IMR-90 (cell line): ENCODE results near the gene ZNHIT1. TPM values are rescaled to one million over a fixed set of nuclear protein-coding genes. Genes with fewer than 3 reads are reported as not detected.

ENCODE experiments used
- ATAC-seq: fragments of 200-7000 bp; cut with Tn5 transposase; 2 replicates; pipeline ENCODE4 v1.9.1; 2020; ENCODE audit warnings: low read depth, mild to moderate bottlenecking, moderate library complexity
- BruUV-seq: library from RNA; stranded (reverse); fragments of 400-500 nt; replicated peaks from 2 replicates; lab custom pipeline; 2021; lab: Mats Ljungman, UMichigan
- CTCF ChIA-PET: fragments of 300-600 bp; formaldehyde crosslinking; extraction: SDS; loops from one replicate; lab custom pipeline; 2021; ENCODE audit warnings: antibody characterized with exemption; lab: Yijun Ruan, JAX
- POLR2A ChIA-PET: fragments of 300-600 bp; sonication (Branson Sonifier 250); formaldehyde crosslinking; loops from one replicate; lab custom pipeline; 2022; ENCODE audit warnings: antibody characterized with exemption; ENCODE audit not compliant: unreplicated experiment; lab: Charles Lee
- DNase-seq: peaks from one replicate; pipeline ENCODE4 v3.0.0; 2013
- H2AFZ ChIP-seq: replicated peaks from 2 replicates; pipeline ENCODE3; 2013; ENCODE audit warnings: low read length, mild to moderate bottlenecking; ENCODE audit not compliant: poor library complexity
- H2AK5ac ChIP-seq: 2 replicates; pipeline ENCODE4 v1.6.1; 2013; ENCODE audit warnings: low read depth, low read length, inconsistent platforms
- H2AK9ac ChIP-seq: replicated peaks from 2 replicates; pipeline ENCODE3; 2013; ENCODE audit warnings: mild to moderate bottlenecking, low read depth, low read length, moderate library complexity; ENCODE audit not compliant: poor library complexity
- H2BK120ac ChIP-seq: 2 replicates; pipeline ENCODE4 v1.6.1; 2013; ENCODE audit warnings: low read depth, low read length, inconsistent platforms
- H2BK15ac ChIP-seq: 3 replicates; pipeline ENCODE4 v1.6.1; 2013; ENCODE audit warnings: low read depth, low read length, inconsistent platforms
- H2BK20ac ChIP-seq: 2 replicates; pipeline ENCODE4 v1.6.1; 2013; ENCODE audit warnings: low read depth, mild to moderate bottlenecking, inconsistent platforms, low read length, moderate library complexity
- H2BK5ac ChIP-seq: 2 replicates; pipeline ENCODE4 v1.6.1; 2013; ENCODE audit warnings: mild to moderate bottlenecking, low read depth, low read length, inconsistent platforms; ENCODE audit not compliant: poor library complexity, severe bottlenecking
- H3K14ac ChIP-seq: replicated peaks from 2 replicates; pipeline ENCODE4 v1.6.1; 2013; ENCODE audit warnings: low read depth, low read length, inconsistent platforms
- H3K18ac ChIP-seq: 2 replicates; pipeline ENCODE4 v1.6.1; 2013; ENCODE audit warnings: low read depth, low read length, control low read depth
- H3K23ac ChIP-seq: 2 replicates; pipeline ENCODE4 v1.6.1; 2013; ENCODE audit warnings: low read depth, low read length, inconsistent platforms
- H3K27ac ChIP-seq: 2 replicates; pipeline ENCODE4 v1.5.1; 2013; ENCODE audit warnings: mild to moderate bottlenecking, control low read depth, low read length; ENCODE audit not compliant: insufficient read depth
- H3K27me3 ChIP-seq: 2 replicates; pipeline ENCODE4 v1.6.1; 2013; ENCODE audit warnings: low read length; ENCODE audit not compliant: control insufficient read depth, insufficient read depth
- H3K36me3 ChIP-seq: 2 replicates; pipeline ENCODE4 v1.6.1; 2013; ENCODE audit warnings: low read length, mixed read lengths; ENCODE audit not compliant: control insufficient read depth, insufficient read depth
- H3K4ac ChIP-seq: 2 replicates; pipeline ENCODE4 v1.6.1; 2013; ENCODE audit warnings: low read depth, low read length, inconsistent platforms
- H3K4me1 ChIP-seq: 2 replicates; pipeline ENCODE4 v1.6.1; 2013; ENCODE audit warnings: low read length, mixed read lengths; ENCODE audit not compliant: control insufficient read depth, insufficient read depth
- H3K4me2 ChIP-seq: 2 replicates; pipeline ENCODE4 v1.6.1; 2013; ENCODE audit warnings: low read depth, mild to moderate bottlenecking, control low read depth, low read length, moderate library complexity
- H3K4me3 ChIP-seq: 2 replicates; pipeline ENCODE4 v1.5.1; 2013; ENCODE audit warnings: low read depth, mild to moderate bottlenecking, control low read depth, low read length, moderate library complexity; ENCODE audit not compliant: insufficient read depth
- H3K56ac ChIP-seq: 2 replicates; pipeline ENCODE4 v1.6.1; 2013; ENCODE audit warnings: low read length, inconsistent platforms; ENCODE audit not compliant: insufficient read depth; ENCODE audit errors: extremely low read depth
- H3K79me1 ChIP-seq, 2 experiments: 2 replicates each; pipeline ENCODE4 v1.6.1; 2013; ENCODE audit warnings: low read length in 2 of 2, inconsistent platforms in 1 of 2, low read depth in 1 of 2
- H3K9ac ChIP-seq: 2 replicates; pipeline ENCODE4 v1.6.1; 2013; ENCODE audit warnings: low read depth, low read length, control low read depth
- H3K9me1 ChIP-seq: 2 replicates; pipeline ENCODE4 v1.6.1; 2013; ENCODE audit warnings: low read length, inconsistent platforms; ENCODE audit not compliant: insufficient read depth
- H3K9me3 ChIP-seq: 2 replicates; pipeline ENCODE4 v1.6.1; 2013; ENCODE audit warnings: low read length; ENCODE audit not compliant: control insufficient read depth, insufficient read depth
- H4K20me1 ChIP-seq: 2 replicates; pipeline ENCODE4 v1.6.1; 2013; ENCODE audit warnings: low read length, inconsistent platforms; ENCODE audit not compliant: insufficient read depth
- H4K5ac ChIP-seq: 2 replicates; pipeline ENCODE4 v1.6.1; 2013; ENCODE audit warnings: mild to moderate bottlenecking, low read depth, low read length, control low read depth
- H4K8ac ChIP-seq, 2 experiments: 2 replicates each; pipeline ENCODE4 v1.6.1; 2013; ENCODE audit warnings: low read depth in 2 of 2, low read length in 2 of 2, control low read depth in 1 of 2, inconsistent platforms in 1 of 2
- H4K91ac ChIP-seq: 2 replicates; pipeline ENCODE4 v1.6.1; 2013; ENCODE audit warnings: low read depth, low read length, inconsistent platforms; ENCODE audit not compliant: insufficient read depth
- MAFK ChIP-seq: IDR thresholded peaks from 2 replicates; pipeline ENCODE4 v1.6.1; 2012; ENCODE audit warnings: low read depth, low read length, improper control_type of control experiment
- MXI1 ChIP-seq: IDR thresholded peaks from 2 replicates; pipeline ENCODE4 v1.6.1; 2012; ENCODE audit warnings: low read depth, mild to moderate bottlenecking, low read length, moderate library complexity, borderline replicate concordance
- WGBS, 2 experiments: methylation state at CpG; one replicate each; pipeline versions ENCODE4 v1.1.5 to v1.1.7; 2013; ENCODE audit warnings: missing lambda C conversion rate in 2 of 2; ENCODE audit not compliant: insufficient read length in 1 of 2; ENCODE audit errors: extremely low coverage in 2 of 2; 5-methylcytosine and 5-hydroxymethylcytosine counted together
- dilution Hi-C: fragments of 300-500 bp; cut with HindIII; formaldehyde crosslinking; loops from one replicate; pipeline ENCODE4 v1.14.3; 2018; ENCODE audit warnings: low sequenced_read_pairs; ENCODE audit not compliant: unreplicated experiment
- in situ Hi-C: fragments of 300-500 bp; cut with MboI; formaldehyde crosslinking; loops from 3 replicates; pipeline ENCODE4 v1.14.3; 2019; ENCODE audit warnings: low sequenced_read_pairs, inconsistent platforms, mixed read lengths
- intact Hi-C: fragments of 100-400 bp; cut with micrococcal nuclease; formaldehyde crosslinking; loops from 2 replicates; pipeline ENCODE4 v1.10.0; 2022
- polyA plus RNA-seq, 3 experiments: library from polyadenylated mRNA; depleted of rRNA; stranded (reverse); fragments of >200 nt; gene quantifications; 2 replicates each; pipeline ENCODE4 v1.2.3, GENCODE V29; 2012; ENCODE audit warnings: low replicate concordance in 1 of 3
- total RNA-seq: library from RNA; depleted of rRNA; stranded (reverse); fragments of >200 nt; gene quantifications from 2 replicates; pipeline ENCODE4 v1.2.3, GENCODE V29; 2012

The ZNHIT1 gene
- total and polyA plus RNA-seq, 2 of the 4 experiments (the other 2 are of a cell fraction), result 31.7 to 47.1 TPM

GRCh38 chr7:101206665-101207042, 11.3 kb upstream of the ZNHIT1 start:
- no peak overlapping the region for H3K18ac ChIP-seq
- H3K4me2 ChIP-seq, result no peak overlapping the region
- no peak overlapping the region for H3K14ac ChIP-seq
- CTCF ChIA-PET, result no interaction called here
- H4K91ac ChIP-seq, result no peak overlapping the region
- intact Hi-C loops, result no loop called here
- no peak overlapping the region for H2BK5ac ChIP-seq
- no peak overlapping the region for H3K4me3 ChIP-seq
- H3K56ac ChIP-seq, result no peak overlapping the region
- no peaks in the 10 kb centered on the region for H3K9me3 ChIP-seq
- H2BK15ac ChIP-seq, result no peak overlapping the region
- no peak overlapping the region for H3K27ac ChIP-seq
- POLR2A ChIA-PET, result no interaction called here
- no peak overlapping the region for H2AFZ ChIP-seq
- BruUV-seq, result no TSS peak
- no peak overlapping the region for H2BK20ac ChIP-seq
- no peak overlapping the region for H3K4ac ChIP-seq
- H3K27me3 ChIP-seq, result peaks cover 22% of the 10 kb centered on the region
- no peak overlapping the region for H3K23ac ChIP-seq
- H4K8ac ChIP-seq, result no peak overlapping the region
- TF ChIP-seq MXI1 (no peak), MAFK (no peak)
- no peak overlapping the region for H2AK5ac ChIP-seq
- no peak overlapping the region for H4K5ac ChIP-seq
- H2AK9ac ChIP-seq, result no peak overlapping the region
- DNase-seq (no peak), ATAC-seq (no peak)
- H3K79me1 ChIP-seq, result no peaks in the 10 kb centered on the region
- no peak overlapping the region for H2BK120ac ChIP-seq
- no peaks in the 10 kb centered on the region for H3K4me1 ChIP-seq
- no peaks in the 10 kb centered on the region for H3K9me1 ChIP-seq
- H3K36me3 ChIP-seq, result peaks cover 39% of the 10 kb centered on the region
- no peaks in the 10 kb centered on the region; the same call in 1 of the 2 replicates for H4K20me1 ChIP-seq
- WGBS, 2 experiments, result 74% methylated on average over 3 of the region's 19 CpGs; no CpG with 5 or more reads in 1 of the 2 experiments
- in situ Hi-C loops, result no loop called here
- dilution Hi-C loops, result no loop called here
- no peak overlapping the region for H3K9ac ChIP-seq
